Measurements from ENCODE around the gene ZNF747. TPM values are rescaled to one million over a fixed set of nuclear protein-coding genes. Genes with fewer than 3 reads are reported as not detected.

The ZNF747 gene
- total RNA-seq, 1 donor from 2014 or later = 12.6 TPM

GRCh38 chr16:30515275-30515674 is 19.4 kb downstream of the ZNF747 start:
- no peak for DNase-seq

- no peak for DNase-seq
These were observed 23.1 kb downstream of the ZNF747 start for GRCh38 chr16:30511509-30511908.

GRCh38 chr16:30510376-30510938 is 24.2 kb downstream of the ZNF747 start:
- DNase-seq = no peak

- no peak for DNase-seq
These were observed 25.4 kb downstream of the ZNF747 start for GRCh38 chr16:30509081-30509765.

GRCh38 chr16:30503403-30504296 is 31.0 kb downstream of the ZNF747 start:
- no peak for DNase-seq

- DNase-seq = no peak
These were observed 35.4 kb downstream of the ZNF747 start for GRCh38 chr16:30499284-30499683.

- no peak for DNase-seq
These were observed 39.9 kb downstream of the ZNF747 start for GRCh38 chr16:30494709-30495108.

GRCh38 chr16:30493941-30494488 is 40.6 kb downstream of the ZNF747 start:
- DNase-seq = no peak

GRCh38 chr16:30491744-30492308 is 42.8 kb downstream of the ZNF747 start:
- no peak for DNase-seq

- no peak for DNase-seq
These were observed 43.4 kb downstream of the ZNF747 start for GRCh38 chr16:30491229-30491628.

GRCh38 chr16:30490210-30490609 is 44.4 kb downstream of the ZNF747 start:
- DNase-seq = no peak

GRCh38 chr16:30488764-30489605 is 45.7 kb downstream of the ZNF747 start:
- no peak for DNase-seq

GRCh38 chr16:30485818-30486436 is 48.7 kb downstream of the ZNF747 start:
- DNase-seq = no peak

- no peak for DNase-seq
These were observed 49.8 kb downstream of the ZNF747 start for GRCh38 chr16:30484887-30485286.

GRCh38 chr16:30482366-30482765 is 52.3 kb downstream of the ZNF747 start:
- DNase-seq = no peak

GRCh38 chr16:30481381-30481780 is 53.3 kb downstream of the ZNF747 start:
- no peak for DNase-seq

Small RNA genes lying within 50 kb of the gene (small RNA-seq; reads per million reads assigned to genes)
- gene MIR4518 (not detected), gene RNU7-61P (not detected)

Other genes starting within 250 kb of the ZNF747 start
- gene CD2BP2, start 179.6 kb downstream of the ZNF747 start, total RNA-seq = 39.8 TPM
- 25.6 TPM for gene TBC1D10B, start 164.4 kb downstream of the ZNF747 start, total RNA-seq
- gene MYL11, start 160.1 kb downstream of the ZNF747 start, total RNA-seq = 6.1 TPM
- under 0.01 TPM for gene SEPTIN1, start 152.3 kb downstream of the ZNF747 start, total RNA-seq
- 32.0 TPM for gene ZNF48, start 139.4 kb downstream of the ZNF747 start, total RNA-seq
- gene ZNF771, start 127.3 kb downstream of the ZNF747 start, total RNA-seq = 6.9 TPM
- gene DCTPP1, start 104.8 kb downstream of the ZNF747 start, total RNA-seq = 29.8 TPM
- gene SEPHS2, start 89.0 kb downstream of the ZNF747 start, total RNA-seq = 12.3 TPM
- 1.1 TPM for gene ITGAL, start 62.1 kb downstream of the ZNF747 start, total RNA-seq
- 28.4 TPM for gene ZNF768, start 8.3 kb downstream of the ZNF747 start, total RNA-seq
- 6.9 TPM for gene ZNF764, start 23.5 kb upstream of the ZNF747 start, total RNA-seq
- 5.9 TPM for gene ZNF688, start 36.9 kb upstream of the ZNF747 start, total RNA-seq
- gene ZNF785, start 50.8 kb upstream of the ZNF747 start, total RNA-seq = 16.1 TPM
- gene ZNF689, start 75.5 kb upstream of the ZNF747 start, total RNA-seq = 8.9 TPM
- gene PRR14, start 116.1 kb upstream of the ZNF747 start, total RNA-seq = 9.2 TPM
- 11.5 TPM for gene FBRS, start 123.6 kb upstream of the ZNF747 start, total RNA-seq
- gene SRCAP, start 164.3 kb upstream of the ZNF747 start, total RNA-seq = 21.7 TPM
- gene PHKG2, start 213.6 kb upstream of the ZNF747 start, total RNA-seq = 12.0 TPM
- gene CFAP119, start 227.2 kb upstream of the ZNF747 start, total RNA-seq = 1.6 TPM
- gene RNF40, start 227.5 kb upstream of the ZNF747 start, total RNA-seq = 80.0 TPM

All from occipital lobe (tissue), 3 donors.